Stimulated activated naive CD8-positive, alpha-beta T cell treated with anti-CD3 and anti-CD28 coated beads, Interleukin-15, Interleukin-2, amounts not matched to agents 100 ng/mL and 50 ng/mL, for 24 hours (primary cell): ENCODE measurements around the gene IL6.
A peak's percentile ranks its signal among the peaks of the same experiment; 100 is the strongest.
"Not testable (repeated sequence)": the region's sequence is repeated elsewhere in the genome, so short reads cannot be mapped to it uniquely, and the experiment has no call there.

Experiments
- H3K27ac Mint-ChIP-seq: one replicate; pipeline ENCODE4 v1.8.0; 2021; ENCODE audit warnings: mild to moderate bottlenecking, mixed read lengths
- H3K27me3 Mint-ChIP-seq: one replicate; pipeline ENCODE4 v1.8.0; 2021; ENCODE audit warnings: mixed read lengths
- H3K36me3 Mint-ChIP-seq: one replicate; pipeline ENCODE4 v1.8.0; 2021; ENCODE audit warnings: low read depth, mixed read lengths
- H3K4me1 Mint-ChIP-seq: one replicate; pipeline ENCODE4 v1.8.0; 2021; ENCODE audit warnings: low read depth, mixed read lengths
- H3K4me3 Mint-ChIP-seq: one replicate; pipeline ENCODE4 v1.8.0; 2021; ENCODE audit warnings: mild to moderate bottlenecking, mixed read lengths
- H3K9me3 Mint-ChIP-seq: one replicate; pipeline ENCODE4 v1.8.0; 2021; ENCODE audit warnings: mixed read lengths

IL6 gene

DNA sequence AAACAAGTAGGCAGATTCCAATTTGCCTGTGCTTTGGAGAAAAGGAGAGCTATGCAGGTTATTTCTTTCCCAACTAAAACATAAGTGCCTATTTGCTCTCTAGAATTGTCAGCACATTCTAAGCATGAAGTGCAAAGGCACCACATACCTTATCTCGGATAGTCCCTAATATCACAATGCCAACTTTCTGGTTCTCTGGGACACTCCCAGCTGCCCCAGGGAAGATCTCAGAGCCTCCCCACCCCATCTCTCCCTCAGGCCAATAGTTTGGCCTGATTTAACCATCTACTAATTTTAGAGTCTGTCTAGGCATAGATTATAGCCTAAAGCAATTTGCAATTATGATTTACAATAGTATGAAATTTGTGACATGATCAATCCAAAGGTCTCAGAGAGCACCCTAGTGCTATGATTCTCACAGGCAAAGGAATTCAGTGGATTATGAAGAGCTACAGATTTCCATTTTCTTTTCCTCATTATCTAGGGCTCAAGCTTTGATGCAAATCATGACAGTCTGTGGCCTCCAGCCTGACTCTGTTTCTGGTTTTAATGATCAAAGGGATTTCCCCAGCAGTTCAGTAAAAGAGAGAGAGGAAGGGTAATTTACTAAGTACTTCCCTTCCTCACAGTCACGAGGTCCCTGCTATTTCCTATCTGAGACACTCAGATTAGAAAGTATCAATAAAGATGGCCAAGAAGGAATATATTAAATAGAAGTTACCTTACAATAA is 29.0 kb upstream of the IL6 start:
- H3K27ac Mint-ChIP-seq = peak overlapping the region; percentile 77
- no peaks in the 10 kb centered on the region for H3K27me3 Mint-ChIP-seq
- H3K9me3 Mint-ChIP-seq = no peaks in the 10 kb centered on the region
- H3K4me1 Mint-ChIP-seq = peaks cover 69% of the 10 kb centered on the region
- H3K4me3 Mint-ChIP-seq = peak overlapping the region; percentile 10
- H3K36me3 Mint-ChIP-seq = no peaks in the 10 kb centered on the region

- Mint-ChIP-seq H3K27me3 (no peaks in the 10 kb centered on the region), H3K4me1 (peaks cover 66% of the 10 kb centered on the region), H3K9me3 (no peaks in the 10 kb centered on the region), H3K36me3 (no peaks in the 10 kb centered on the region), H3K27ac (peak overlapping the region; percentile 77), H3K4me3 (peak overlapping the region; percentile 10)
Measured at GRCh38 chr7:22698767-22699166, 28.2 kb upstream of the IL6 start.

DNA sequence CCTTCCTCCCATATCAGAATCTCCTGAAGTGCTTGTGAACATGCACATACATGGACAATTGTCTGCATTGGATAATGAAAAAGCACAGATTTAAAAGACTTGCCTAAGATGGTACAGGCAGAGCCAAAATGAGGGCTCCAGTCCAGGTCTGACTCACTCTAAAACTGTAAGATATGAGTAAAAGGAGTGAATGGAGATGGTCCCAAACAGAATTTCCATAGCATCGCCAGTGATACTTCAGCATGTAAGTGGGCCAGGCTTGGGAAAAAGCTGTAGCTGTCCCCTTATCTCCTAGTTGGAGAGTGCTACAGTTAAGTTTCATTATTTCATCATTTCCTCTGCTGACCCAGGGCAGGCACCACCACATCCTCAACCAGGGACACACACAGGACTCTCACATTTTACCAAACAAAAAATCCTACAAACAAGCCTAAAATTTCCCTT is 26.4 kb upstream of the IL6 start:
- no peaks in the 10 kb centered on the region for H3K27me3 Mint-ChIP-seq
- H3K4me1 Mint-ChIP-seq = peaks cover 48% of the 10 kb centered on the region
- H3K27ac Mint-ChIP-seq = no peak overlapping the region

DNA sequence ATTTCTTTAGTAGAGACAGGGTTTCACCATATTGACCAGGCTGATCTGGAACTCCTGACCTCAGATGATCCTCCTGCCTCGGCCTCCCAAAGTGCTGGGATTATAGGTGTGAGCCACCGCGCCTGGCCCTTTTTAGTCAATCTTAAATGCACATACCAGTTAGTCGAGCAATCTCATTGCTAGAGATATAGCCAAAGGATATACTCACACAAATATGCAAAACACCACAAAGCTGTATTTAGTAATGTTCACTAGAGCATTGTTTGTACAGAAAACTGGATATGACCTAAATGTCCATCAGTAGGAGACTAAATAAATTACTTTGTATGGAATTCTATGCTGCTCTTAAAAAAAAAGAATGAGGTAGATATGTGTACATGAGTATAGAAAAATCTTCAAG is 24.5 kb upstream of the IL6 start:
- Mint-ChIP-seq H3K27me3 (no peaks in the 10 kb centered on the region), H3K27ac (no peak overlapping the region), H3K4me3 (no peak overlapping the region), H3K4me1 (peaks cover 29% of the 10 kb centered on the region), H3K9me3 (no peaks in the 10 kb centered on the region), H3K36me3 (no peaks in the 10 kb centered on the region)

More for the DNA sequence above, 26.4 kb upstream of the IL6 start:
- Mint-ChIP-seq H3K4me3 (no peak overlapping the region), H3K36me3 (no peaks in the 10 kb centered on the region), H3K9me3 (no peaks in the 10 kb centered on the region)

DNA sequence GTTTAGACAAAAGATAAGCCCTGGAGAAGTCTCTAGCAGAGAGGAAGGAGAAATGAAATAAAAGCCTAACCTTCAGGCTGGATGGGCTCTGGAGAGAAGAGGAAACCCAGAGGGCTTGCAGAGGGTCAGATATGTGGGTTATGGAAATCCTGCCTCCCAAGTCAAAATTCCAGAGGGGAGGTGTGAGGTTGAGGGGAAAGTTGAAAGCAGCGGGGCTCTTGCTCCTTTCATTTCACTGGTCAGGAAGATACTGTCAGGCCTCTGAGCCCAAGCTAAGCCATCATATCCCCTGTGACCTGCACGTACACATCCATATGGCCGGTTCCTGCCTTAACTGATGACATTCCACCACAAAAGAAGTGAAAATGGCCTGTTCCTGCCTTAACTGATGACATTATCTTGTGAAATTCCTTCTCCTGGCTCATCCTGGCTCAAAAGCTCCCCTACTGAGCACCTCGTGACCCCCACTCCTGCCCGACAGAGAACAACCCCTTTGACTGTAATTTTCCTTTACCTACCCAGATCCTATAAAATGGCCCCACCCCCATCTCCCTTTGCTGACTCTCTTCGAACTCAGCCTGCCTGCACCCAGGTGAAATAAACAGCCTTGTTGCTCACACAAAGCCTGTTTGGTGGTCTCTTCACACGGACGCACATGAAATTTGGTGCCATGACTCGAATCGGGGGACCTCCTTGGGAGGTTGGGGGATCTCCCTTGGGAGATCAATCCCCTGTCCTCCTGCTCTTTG is 23.7 kb upstream of the IL6 start:
- H3K4me3 Mint-ChIP-seq, H3K27ac Mint-ChIP-seq, H3K36me3 Mint-ChIP-seq, H3K9me3 Mint-ChIP-seq, H3K27me3 Mint-ChIP-seq: not testable (repeated sequence)
- H3K4me1 Mint-ChIP-seq = peaks cover 22% of the 10 kb centered on the region

DNA sequence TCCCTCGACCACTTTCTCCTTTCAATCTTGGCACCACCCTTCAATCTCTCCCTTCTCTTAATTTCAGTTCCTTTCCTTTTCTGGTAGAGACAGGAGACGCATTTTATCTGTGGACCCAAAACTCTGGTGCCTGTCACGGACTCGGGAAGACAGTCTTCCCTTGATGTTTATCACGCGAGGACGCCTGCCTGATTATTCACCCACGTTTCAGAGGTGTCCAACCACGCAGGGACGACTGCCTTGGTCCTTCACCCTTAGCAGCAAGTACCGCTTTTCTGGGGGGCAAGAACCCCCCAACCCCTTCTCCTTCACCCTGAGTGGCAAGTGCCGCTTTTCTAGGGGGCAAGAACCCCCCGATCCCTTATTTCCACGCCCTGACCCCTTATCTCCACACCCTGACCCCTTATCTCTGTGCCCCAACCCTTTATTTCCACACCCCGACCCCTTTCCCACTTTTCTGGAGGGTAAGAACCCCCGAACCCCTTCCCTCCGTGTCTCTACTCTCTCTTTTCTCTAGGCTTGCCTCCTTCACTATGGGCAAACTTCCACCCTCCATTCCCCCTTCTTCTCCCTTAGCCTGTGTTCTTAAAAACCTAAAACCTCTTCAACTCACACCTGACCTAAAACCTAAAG is 22.9 kb upstream of the IL6 start:
- peaks cover 14% of the 10 kb centered on the region for H3K4me1 Mint-ChIP-seq
- not testable (repeated sequence) for H3K9me3 Mint-ChIP-seq, H3K4me3 Mint-ChIP-seq, H3K36me3 Mint-ChIP-seq, H3K27me3 Mint-ChIP-seq, H3K27ac Mint-ChIP-seq

GRCh38 chr7:22704722-22705121 is 22.3 kb upstream of the IL6 start:
- not testable (repeated sequence) for H3K9me3 Mint-ChIP-seq, H3K27ac Mint-ChIP-seq, H3K4me3 Mint-ChIP-seq, H3K36me3 Mint-ChIP-seq, H3K27me3 Mint-ChIP-seq
- H3K4me1 Mint-ChIP-seq = peaks cover 13% of the 10 kb centered on the region

DNA sequence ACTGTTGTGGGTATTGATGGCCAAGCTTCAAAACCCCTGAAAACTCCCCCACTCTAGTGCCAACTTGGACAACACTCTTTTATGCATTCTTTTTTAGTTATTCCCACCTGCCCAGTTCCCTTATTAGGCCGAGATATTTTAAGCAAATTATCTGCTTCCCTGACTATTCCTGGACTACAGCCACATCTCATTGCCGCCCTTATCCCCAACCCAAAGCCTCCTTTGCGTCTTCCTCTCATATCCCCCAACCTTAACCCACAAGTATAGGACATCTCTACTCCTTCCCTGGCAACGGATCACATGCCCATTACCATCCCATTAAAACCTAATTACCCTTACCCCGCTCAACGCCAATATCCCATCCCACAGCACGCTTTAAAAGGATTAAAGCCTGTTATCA is 21.1 kb upstream of the IL6 start:
- H3K4me1 Mint-ChIP-seq, H3K27ac Mint-ChIP-seq, H3K9me3 Mint-ChIP-seq, H3K4me3 Mint-ChIP-seq, H3K36me3 Mint-ChIP-seq, H3K27me3 Mint-ChIP-seq: not testable (repeated sequence)

DNA sequence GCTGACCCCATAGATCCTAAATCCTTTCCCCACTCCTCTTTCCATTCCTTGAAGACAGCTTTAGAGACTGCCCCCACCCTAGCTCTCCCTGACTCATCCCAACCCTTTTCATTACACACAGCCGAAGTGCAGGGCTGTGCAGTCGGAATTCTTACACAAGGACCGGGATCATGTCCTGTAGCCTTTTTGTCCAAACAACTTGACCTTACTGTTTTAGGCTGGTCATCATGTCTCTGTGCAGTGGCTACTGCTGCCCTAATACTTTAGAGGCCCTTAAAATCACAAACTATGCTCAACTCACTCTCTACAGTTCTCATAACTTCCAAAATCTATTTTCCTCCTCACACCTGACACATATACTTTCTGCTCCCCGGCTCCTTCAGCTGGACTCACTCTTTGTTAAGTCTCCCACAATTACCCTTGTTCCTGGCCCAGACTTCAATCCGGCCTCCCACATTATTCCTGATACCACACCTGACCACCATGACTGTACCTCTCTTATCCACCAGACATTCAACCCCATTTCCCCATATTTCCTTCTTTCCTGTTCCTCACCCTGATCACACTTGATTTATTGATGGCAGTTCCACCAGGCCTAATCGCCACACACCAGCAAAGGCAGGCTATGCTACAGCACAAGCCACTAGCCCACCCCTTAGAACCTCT is 19.8 kb upstream of the IL6 start:
- H3K36me3 Mint-ChIP-seq, H3K9me3 Mint-ChIP-seq, H3K4me3 Mint-ChIP-seq, H3K27ac Mint-ChIP-seq, H3K27me3 Mint-ChIP-seq, H3K4me1 Mint-ChIP-seq: not testable (repeated sequence)

DNA sequence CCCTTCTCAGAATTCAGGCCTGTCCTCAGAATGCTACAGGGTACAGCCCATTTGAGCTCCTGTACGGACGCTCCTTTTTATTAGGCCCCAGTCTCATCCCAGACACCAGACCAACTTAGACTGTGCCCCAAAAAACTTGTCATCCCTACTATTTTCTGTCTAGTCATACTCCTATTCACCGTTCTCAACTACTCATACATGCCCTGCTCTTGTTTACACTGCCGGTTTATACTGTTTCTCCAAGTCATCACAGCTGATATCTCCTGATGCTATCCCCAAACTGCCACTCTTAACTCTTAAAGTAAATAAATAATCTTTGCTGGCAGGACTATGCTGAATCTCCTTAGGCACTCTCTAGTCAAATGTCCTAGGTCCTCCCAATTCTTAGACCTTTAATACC is 18.8 kb upstream of the IL6 start:
- not testable (repeated sequence) for H3K4me3 Mint-ChIP-seq, H3K36me3 Mint-ChIP-seq, H3K27me3 Mint-ChIP-seq, H3K27ac Mint-ChIP-seq, H3K4me1 Mint-ChIP-seq, H3K9me3 Mint-ChIP-seq

DNA sequence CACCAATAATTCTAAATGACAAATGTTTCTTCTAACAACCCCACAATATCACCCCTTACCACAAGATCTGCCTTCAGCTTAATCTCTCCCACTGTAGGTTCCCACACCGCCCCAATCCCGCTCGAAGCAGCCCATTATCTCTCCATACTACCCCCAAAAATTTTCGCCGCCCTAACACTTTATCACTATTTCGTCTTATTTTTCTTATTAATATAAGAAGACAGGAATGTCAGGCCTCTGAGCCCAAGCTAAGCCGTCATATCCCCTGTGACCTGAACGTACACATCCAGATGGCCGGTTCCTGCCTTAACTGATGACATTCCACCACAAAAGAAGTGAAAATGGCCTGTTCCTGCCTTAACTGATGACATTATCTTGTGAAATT is 18.3 kb upstream of the IL6 start:
- H3K4me3 Mint-ChIP-seq = not testable (repeated sequence)

DNA sequence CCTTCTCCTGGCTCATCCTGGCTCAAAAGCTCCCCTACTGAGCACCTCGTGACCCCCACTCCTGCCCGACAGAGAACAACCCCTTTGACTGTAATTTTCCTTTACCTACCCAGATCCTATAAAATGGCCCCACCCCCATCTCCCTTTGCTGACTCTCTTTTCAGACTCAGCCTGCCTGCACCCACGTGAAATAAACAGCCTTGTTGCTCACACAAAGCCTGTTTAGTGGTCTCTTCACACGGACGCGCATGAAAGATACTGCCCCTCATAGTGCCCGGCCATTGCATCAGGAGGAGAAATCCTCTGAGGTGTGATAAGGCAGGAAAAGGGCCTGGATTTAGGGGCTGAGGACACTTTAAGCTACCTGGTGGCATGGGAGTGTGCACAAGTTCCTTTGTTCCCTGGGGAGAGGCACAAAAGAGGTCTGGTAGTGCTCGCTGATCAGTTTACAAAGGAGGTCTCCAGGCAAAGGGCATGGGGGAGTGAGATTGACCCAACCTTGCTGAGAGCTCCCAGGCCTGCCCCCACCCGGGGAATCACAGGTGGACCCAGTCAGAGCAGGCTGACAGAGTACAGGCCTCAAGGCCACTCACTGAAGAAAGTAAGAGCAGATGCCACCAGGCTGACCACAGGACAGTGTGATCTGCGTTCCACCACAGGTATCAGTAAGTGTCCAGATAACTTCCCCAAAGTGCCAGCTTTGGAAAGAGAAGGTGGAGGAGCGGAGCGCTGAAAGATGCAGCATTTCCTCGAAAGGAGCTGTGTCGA is 17.8 kb upstream of the IL6 start:
- not testable (repeated sequence) for H3K4me3 Mint-ChIP-seq, H3K4me1 Mint-ChIP-seq, H3K27me3 Mint-ChIP-seq, H3K36me3 Mint-ChIP-seq, H3K9me3 Mint-ChIP-seq, H3K27ac Mint-ChIP-seq

More for the DNA sequence above, 18.3 kb upstream of the IL6 start:
- H3K27me3 Mint-ChIP-seq, H3K27ac Mint-ChIP-seq, H3K9me3 Mint-ChIP-seq, H3K4me1 Mint-ChIP-seq, H3K36me3 Mint-ChIP-seq: not testable (repeated sequence)

GRCh38 chr7:22709857-22710256 is 17.1 kb upstream of the IL6 start:
- Mint-ChIP-seq H3K9me3 (no peaks in the 10 kb centered on the region), H3K4me1 (peaks cover 7% of the 10 kb centered on the region), H3K36me3 (no peaks in the 10 kb centered on the region), H3K27ac (no peak overlapping the region), H3K27me3 (no peaks in the 10 kb centered on the region), H3K4me3 (no peak overlapping the region)

DNA sequence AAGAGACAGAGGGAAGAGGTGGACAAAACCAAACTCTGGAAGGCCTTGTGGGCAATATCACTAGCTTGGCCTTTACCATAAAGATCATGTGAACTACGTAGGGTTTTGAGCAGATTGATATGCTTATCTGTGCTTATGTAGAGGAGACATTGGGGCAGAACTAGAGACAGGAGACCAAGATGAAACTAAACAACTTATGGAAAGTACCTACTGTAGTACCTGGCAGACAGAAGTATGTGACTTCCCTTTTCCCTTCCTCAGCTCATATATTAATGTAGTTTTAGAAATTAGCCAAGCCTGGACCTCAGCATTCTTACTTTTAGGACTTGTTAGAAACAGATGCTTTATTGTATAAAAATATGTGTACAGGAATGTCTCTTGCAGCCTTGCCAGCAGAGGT is 14.0 kb upstream of the IL6 start:
- Mint-ChIP-seq H3K27ac (peak overlapping the region; percentile 4), H3K4me1 (peaks cover 7% of the 10 kb centered on the region), H3K9me3 (no peaks in the 10 kb centered on the region)

DNA sequence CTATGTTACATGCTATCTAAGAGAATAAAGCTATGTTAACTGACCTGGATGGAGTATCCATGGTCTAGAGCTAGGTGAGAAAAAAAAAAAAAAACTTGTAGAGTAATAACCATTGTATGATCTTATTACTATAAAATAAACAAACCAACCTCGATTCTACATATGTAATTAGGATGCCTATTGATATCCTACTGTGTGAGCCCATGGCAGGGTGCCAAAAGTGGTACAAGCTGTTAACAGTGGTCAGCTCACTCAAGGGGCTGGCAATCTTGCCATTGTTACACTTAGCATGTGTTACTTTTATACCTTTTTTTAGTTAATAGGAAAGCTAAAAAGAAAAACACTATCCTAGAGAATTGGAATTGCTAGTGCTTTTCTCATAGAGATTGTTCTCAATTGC is 13.5 kb upstream of the IL6 start:
- Mint-ChIP-seq H3K4me3 (no peak overlapping the region), H3K36me3 (no peaks in the 10 kb centered on the region), H3K27me3 (peaks cover 7% of the 10 kb centered on the region), H3K4me1 (peaks cover 7% of the 10 kb centered on the region), H3K27ac (no peak overlapping the region), H3K9me3 (no peaks in the 10 kb centered on the region)

More for the DNA sequence above, 14.0 kb upstream of the IL6 start:
- Mint-ChIP-seq H3K36me3 (no peaks in the 10 kb centered on the region), H3K27me3 (peaks cover 7% of the 10 kb centered on the region), H3K4me3 (no peak overlapping the region)
